Left ventricle myocardium inferior (tissue), 1 donor: ENCODE results near the gene NT5M. TPM values are rescaled to one million over a fixed set of nuclear protein-coding genes. Genes with fewer than 3 reads are reported as not detected.

Experiments used
- DNase-seq: peaks from one replicate; pipeline ENCODE4 v3.0.0-alpha.2; 2020
- H3K27ac ChIP-seq: fragments of 200-600 bp; replicated peaks from 2 replicates; pipeline ENCODE4 v1.8.0; 2021
- H3K27me3 ChIP-seq: fragments of 200-600 bp; 2 replicates; pipeline ENCODE4 v1.8.0; 2021; ENCODE audit warnings: low read depth
- H3K36me3 ChIP-seq: fragments of 200-600 bp; 2 replicates; pipeline ENCODE4 v1.8.0; 2021
- H3K4me1 ChIP-seq: fragments of 200-600 bp; 2 replicates; pipeline ENCODE4 v1.8.0; 2021
- H3K4me3 ChIP-seq: fragments of 200-600 bp; 2 replicates; pipeline ENCODE4 v1.8.0; 2021; ENCODE audit warnings: mild to moderate bottlenecking, moderate library complexity
- H3K9me3 ChIP-seq: fragments of 200-600 bp; replicated peaks from 2 replicates; pipeline ENCODE4 v1.8.0; 2021
- CTCF ChIP-seq: fragments of 200-600 bp; IDR thresholded peaks from 2 replicates; pipeline ENCODE4 v1.8.0; 2021; ENCODE audit warnings: antibody characterized with exemption, mild to moderate bottlenecking, borderline replicate concordance
- intact Hi-C: fragments of 100-400 bp; cut with micrococcal nuclease; formaldehyde crosslinking; loops from one replicate; pipeline ENCODE4 v1.11.0; 2022
- total RNA-seq: library from RNA; stranded (reverse); fragmentation: NEBNext Ultra II Directional; extraction: Animal tissue kit (Norgen Biotek cat#: 25700); gene quantifications from one replicate; pipeline ENCODE4 v1.2.1, GENCODE V29; 2021
- donor health status: DM: no; HTN: yes; CAD: no; lungs with severe emphysema.

The NT5M gene
- total RNA-seq, 1 donor from 2014 or later: 11.2 TPM

GRCh38 chr17:17342242-17342945 is 39.2 kb downstream of the NT5M start:
- intact Hi-C loops: no loop called here
- Histone ChIP-seq H3K4me1 (peaks cover 3% of the 10 kb centered on the region), H3K36me3 (no peaks in the 10 kb centered on the region), H3K27me3 (no peaks in the 10 kb centered on the region), H3K27ac (no peak overlapping the region), H3K9me3 (no peaks in the 10 kb centered on the region), H3K4me3 (no peak overlapping the region)
- no peak for TF ChIP-seq CTCF
- DNase-seq: no peak

- H3K9me3 ChIP-seq: no peaks in the 10 kb centered on the region
- H3K27me3 ChIP-seq: no peaks in the 10 kb centered on the region
- no peak for TF ChIP-seq CTCF
- H3K4me3 ChIP-seq: no peak overlapping the region
- DNase-seq: no peak
- intact Hi-C loops: no loop called here
- no peaks in the 10 kb centered on the region for H3K36me3 ChIP-seq
- H3K27ac ChIP-seq: no peak overlapping the region
- H3K4me1 ChIP-seq: peaks cover 3% of the 10 kb centered on the region
Observed at GRCh38 chr17:17343160-17343735, 40.1 kb downstream of the NT5M start.

- DNase-seq: no peak
- Histone ChIP-seq H3K27ac (no peak overlapping the region), H3K4me1 (peaks cover 3% of the 10 kb centered on the region), H3K4me3 (no peak overlapping the region), H3K36me3 (no peaks in the 10 kb centered on the region), H3K9me3 (no peaks in the 10 kb centered on the region), H3K27me3 (no peaks in the 10 kb centered on the region)
- intact Hi-C loops: no loop called here
- TF ChIP-seq CTCF: no peak
Observed at GRCh38 chr17:17343896-17344506, 40.8 kb downstream of the NT5M start.

GRCh38 chr17:17344507-17345293 is 41.5 kb downstream of the NT5M start:
- no peaks in the 10 kb centered on the region for H3K36me3 ChIP-seq
- intact Hi-C loops: no loop called here
- TF ChIP-seq CTCF: no peak
- no peak overlapping the region for H3K4me3 ChIP-seq
- no peaks in the 10 kb centered on the region for H3K9me3 ChIP-seq
- peaks cover 3% of the 10 kb centered on the region for H3K4me1 ChIP-seq
- no peak for DNase-seq
- no peaks in the 10 kb centered on the region for H3K27me3 ChIP-seq
- H3K27ac ChIP-seq: no peak overlapping the region

GRCh38 chr17:17345294-17345597 is 42.1 kb downstream of the NT5M start:
- no peak overlapping the region for H3K27ac ChIP-seq

More at GRCh38 chr17:17345294-17345597, 42.1 kb downstream of the NT5M start:
- DNase-seq: no peak
- Histone ChIP-seq H3K9me3 (no peaks in the 10 kb centered on the region), H3K27me3 (no peaks in the 10 kb centered on the region), H3K4me1 (peaks cover 3% of the 10 kb centered on the region), H3K36me3 (no peaks in the 10 kb centered on the region), H3K4me3 (no peak overlapping the region)
- intact Hi-C loops: no loop called here
- TF ChIP-seq CTCF: no peak
